HepG2 (cell line): Measurements from ENCODE around the gene PEAK1. TPM values are rescaled to one million over a fixed set of nuclear protein-coding genes. Genes with fewer than 3 reads are reported as not detected.

Experiments
- CBX5 ChIP-seq: sonication (generic); formaldehyde crosslinking; IDR thresholded peaks from 2 replicates; pipeline ENCODE4 v1.4.0; 2020; ENCODE audit warnings: missing genetic modification reagents, borderline replicate concordance
- ELF1 ChIP-seq: sonication (generic); formaldehyde crosslinking; IDR thresholded peaks from 2 replicates; pipeline ENCODE4 v1.4.0; 2020; ENCODE audit warnings: missing genetic modification reagents
- HDAC1 ChIP-seq: sonication (generic); formaldehyde crosslinking; IDR thresholded peaks from 2 replicates; pipeline ENCODE4 v1.5.1; 2020; ENCODE audit warnings: mild to moderate bottlenecking, missing genetic modification reagents
- MYNN ChIP-seq: sonication (generic); formaldehyde crosslinking; IDR thresholded peaks from 2 replicates; pipeline ENCODE4 v1.4.0; 2020; ENCODE audit warnings: mild to moderate bottlenecking, low read depth, missing genetic modification reagents
- SP1 ChIP-seq, 2 experiments: fragments of 450-650 bp in 1 of 2; sonication (generic) in 1 of 2; formaldehyde crosslinking in 1 of 2; IDR thresholded peaks; 2 replicates each; pipeline versions ENCODE4 v1.4.0 to v1.6.1; 2016 to 2020; ENCODE audit warnings: missing genetic modification reagents in 1 of 2
- TBX2 ChIP-seq: sonication (generic); formaldehyde crosslinking; IDR thresholded peaks from 2 replicates; pipeline ENCODE4 v1.5.0; 2020; ENCODE audit warnings: missing genetic modification reagents, mild to moderate bottlenecking, borderline replicate concordance
- ZBTB20 ChIP-seq: sonication (generic); formaldehyde crosslinking; IDR thresholded peaks from 2 replicates; pipeline ENCODE4 v1.8.1; 2023; ENCODE audit warnings: missing genetic modification reagents, low read depth, mild to moderate bottlenecking, borderline replicate concordance
- polyA plus RNA-seq, 8 experiments: library from polyadenylated mRNA; depleted of rRNA in 3 of 8; stranded (reverse) in 7 of 8; unstranded in 1 of 8; fragments of >200 nt; fragmentation: Illumina TruSeq in 4 of 8; extraction: Trizol in 4 of 8; gene quantifications; 2 replicates each; pipeline versions ENCODE4 v1.2.1 to v1.2.3, GENCODE V29; 2011 to 2016; ENCODE audit warnings: low read depth in 4 of 8, missing spikeins in 1 of 8, mixed read lengths in 1 of 8; ENCODE audit not compliant: insufficient read depth in 1 of 8
- total RNA-seq, 5 experiments: library from RNA; depleted of rRNA; stranded (reverse); fragments of >200 nt; fragmentation: Illumina TruSeq; extraction: Trizol; gene quantifications; 2 replicates each; pipeline ENCODE4 v1.2.3, GENCODE V29; 2016; ENCODE audit warnings: low read depth in 1 of 5
- TF ChIP-seq, protein P1 (sequence below), 2 experiments: sonication (generic) in 1 of 2; formaldehyde crosslinking in 1 of 2; IDR thresholded peaks; 2 replicates each; pipeline versions ENCODE4 v1.6.1 to v1.9.0; 2014 to 2022; ENCODE audit warnings: antibody characterized with exemption in 1 of 2, borderline replicate concordance in 1 of 2, inconsistent platforms in 1 of 2, low read depth in 1 of 2, missing genetic modification reagents in 1 of 2
- TF ChIP-seq, protein P2 (sequence below): sonication (generic); formaldehyde crosslinking; IDR thresholded peaks from 2 replicates; pipeline ENCODE4 v1.4.0; 2020; ENCODE audit warnings: mild to moderate bottlenecking, missing genetic modification reagents

Gene PEAK1
- total and polyA plus RNA-seq, 2 of the 13 experiments (the other 11 are each of a cell fraction or from before 2014, with no cell fraction given) = 6.0 to 6.6 TPM

DNA sequence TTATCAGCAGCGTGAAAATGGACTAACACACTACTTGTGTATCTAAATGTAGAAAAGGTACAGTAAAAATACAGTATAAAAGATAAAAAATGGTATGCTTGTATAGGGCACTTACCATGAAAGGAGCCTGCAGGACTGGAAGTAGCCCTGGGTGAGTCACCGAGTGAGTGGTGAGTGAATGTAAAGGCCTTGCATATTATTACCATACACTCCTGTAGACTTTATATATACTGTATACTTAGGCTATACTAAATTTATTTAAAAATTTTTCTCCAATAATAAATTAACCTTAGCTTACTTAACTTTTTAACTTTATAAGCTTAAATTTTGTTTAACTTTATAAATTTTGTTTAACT lies 281.8 kb downstream of the PEAK1 start (continued):
- TF ChIP-seq, protein P1, sequence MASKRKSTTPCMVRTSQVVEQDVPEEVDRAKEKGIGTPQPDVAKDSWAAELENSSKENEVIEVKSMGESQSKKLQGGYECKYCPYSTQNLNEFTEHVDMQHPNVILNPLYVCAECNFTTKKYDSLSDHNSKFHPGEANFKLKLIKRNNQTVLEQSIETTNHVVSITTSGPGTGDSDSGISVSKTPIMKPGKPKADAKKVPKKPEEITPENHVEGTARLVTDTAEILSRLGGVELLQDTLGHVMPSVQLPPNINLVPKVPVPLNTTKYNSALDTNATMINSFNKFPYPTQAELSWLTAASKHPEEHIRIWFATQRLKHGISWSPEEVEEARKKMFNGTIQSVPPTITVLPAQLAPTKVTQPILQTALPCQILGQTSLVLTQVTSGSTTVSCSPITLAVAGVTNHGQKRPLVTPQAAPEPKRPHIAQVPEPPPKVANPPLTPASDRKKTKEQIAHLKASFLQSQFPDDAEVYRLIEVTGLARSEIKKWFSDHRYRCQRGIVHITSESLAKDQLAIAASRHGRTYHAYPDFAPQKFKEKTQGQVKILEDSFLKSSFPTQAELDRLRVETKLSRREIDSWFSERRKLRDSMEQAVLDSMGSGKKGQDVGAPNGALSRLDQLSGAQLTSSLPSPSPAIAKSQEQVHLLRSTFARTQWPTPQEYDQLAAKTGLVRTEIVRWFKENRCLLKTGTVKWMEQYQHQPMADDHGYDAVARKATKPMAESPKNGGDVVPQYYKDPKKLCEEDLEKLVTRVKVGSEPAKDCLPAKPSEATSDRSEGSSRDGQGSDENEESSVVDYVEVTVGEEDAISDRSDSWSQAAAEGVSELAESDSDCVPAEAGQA (IDR thresholded peaks at IDR 0.05; ENCODE audit: low read depth) = no peak
- TF ChIP-seq, protein P1 (CRISPR knock-in tag; IDR thresholded peaks at IDR 0.05; ENCODE audit: borderline replicate concordance) = no peak
- TF ChIP-seq HDAC1 (CRISPR knock-in tag) (no peak), TBX2 (CRISPR knock-in tag) (no peak), CBX5 (CRISPR knock-in tag) (no peak), MYNN (CRISPR knock-in tag) (no peak), SP1 (IDR thresholded peaks at IDR 0.05) (no peak), SP1 (CRISPR knock-in tag; IDR thresholded peaks at IDR 0.05) (no peak), ELF1 (CRISPR knock-in tag) (no peak), ZBTB20 (CRISPR knock-in tag) (no peak)
- TF ChIP-seq, protein P2, sequence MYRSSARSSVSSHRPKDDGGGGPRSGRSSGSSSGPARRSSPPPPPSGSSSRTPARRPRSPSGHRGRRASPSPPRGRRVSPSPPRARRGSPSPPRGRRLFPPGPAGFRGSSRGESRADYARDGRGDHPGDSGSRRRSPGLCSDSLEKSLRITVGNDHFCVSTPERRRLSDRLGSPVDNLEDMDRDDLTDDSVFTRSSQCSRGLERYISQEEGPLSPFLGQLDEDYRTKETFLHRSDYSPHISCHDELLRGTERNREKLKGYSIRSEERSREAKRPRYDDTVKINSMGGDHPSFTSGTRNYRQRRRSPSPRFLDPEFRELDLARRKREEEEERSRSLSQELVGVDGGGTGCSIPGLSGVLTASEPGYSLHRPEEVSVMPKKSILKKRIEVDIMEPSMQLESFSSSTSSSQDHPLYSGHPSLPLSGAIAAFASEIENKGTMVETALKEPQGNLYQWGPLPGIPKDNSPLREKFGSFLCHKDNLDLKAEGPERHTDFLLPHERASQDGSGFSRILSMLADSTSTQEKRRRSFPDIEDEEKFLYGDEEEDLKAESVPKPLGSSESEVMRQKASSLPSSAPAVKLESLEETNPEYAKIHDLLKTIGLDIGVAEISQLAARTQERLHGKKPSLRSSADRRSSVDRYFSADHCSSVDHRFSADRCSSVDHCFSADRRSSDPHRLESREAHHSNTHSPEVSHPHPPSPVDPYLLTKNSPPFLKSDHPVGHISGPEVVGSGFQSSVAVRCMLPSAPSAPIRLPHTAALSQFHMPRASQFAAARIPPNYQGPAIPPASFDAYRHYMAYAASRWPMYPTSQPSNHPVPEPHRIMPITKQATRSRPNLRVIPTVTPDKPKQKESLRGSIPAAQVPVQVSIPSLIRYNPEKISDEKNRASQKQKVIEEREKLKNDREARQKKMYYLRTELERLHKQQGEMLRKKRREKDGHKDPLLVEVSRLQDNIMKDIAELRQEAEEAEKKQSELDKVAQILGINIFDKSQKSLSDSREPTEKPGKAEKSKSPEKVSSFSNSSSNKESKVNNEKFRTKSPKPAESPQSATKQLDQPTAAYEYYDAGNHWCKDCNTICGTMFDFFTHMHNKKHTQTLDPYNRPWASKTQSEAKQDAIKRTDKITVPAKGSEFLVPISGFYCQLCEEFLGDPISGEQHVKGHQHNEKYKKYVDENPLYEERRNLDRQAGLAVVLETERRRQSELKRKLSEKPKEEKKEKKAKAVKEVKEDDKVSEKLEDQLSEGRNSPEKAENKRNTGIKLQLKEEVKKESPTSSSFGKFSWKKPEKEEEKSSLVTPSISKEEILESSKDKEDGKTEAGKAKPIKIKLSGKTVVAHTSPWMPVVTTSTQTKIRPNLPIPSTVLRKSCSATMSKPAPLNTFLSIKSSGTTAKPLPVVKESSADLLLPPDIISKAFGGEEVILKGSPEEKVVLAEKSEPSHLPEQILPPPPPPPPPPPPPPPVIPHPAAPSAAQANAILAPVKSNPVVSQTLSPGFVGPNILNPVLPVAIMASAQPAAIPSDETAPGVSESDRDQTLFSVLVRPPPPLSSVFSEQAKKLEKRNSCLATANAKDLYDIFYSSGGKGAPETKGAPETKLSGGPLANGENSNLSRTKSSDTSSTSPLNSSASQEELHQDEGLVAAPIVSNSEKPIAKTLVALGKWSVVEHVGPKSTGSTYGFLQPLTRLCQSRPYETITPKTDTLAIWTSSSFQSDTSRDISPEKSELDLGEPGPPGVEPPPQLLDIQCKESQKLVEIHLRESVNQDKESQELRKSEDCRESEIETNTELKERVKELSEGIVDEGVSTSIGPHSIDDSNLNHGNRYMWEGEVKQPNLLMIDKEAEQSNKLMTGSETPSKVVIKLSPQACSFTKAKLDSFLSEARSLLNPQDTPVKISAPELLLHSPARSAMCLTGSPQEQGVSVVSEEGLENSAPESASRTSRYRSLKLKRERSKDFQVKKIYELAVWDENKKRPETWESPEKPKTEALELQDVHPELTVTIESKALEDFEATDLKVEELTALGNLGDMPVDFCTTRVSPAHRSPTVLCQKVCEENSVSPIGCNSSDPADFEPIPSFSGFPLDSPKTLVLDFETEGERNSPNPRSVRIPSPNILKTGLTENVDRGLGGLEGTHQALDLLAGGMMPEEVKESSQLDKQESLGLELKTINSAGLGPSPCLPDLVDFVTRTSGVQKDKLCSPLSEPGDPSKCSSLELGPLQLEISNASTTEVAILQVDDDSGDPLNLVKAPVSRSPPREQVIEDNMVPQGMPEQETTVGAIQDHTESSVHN (CRISPR knock-in tag) = no peak
